ENCODE results near the gene EMD. TPM values are rescaled to one million over a fixed set of nuclear protein-coding genes. Genes with fewer than 3 reads are reported as not detected.

EMD gene
- total RNA-seq, 1 donor from 2014 or later: 16.1 TPM

- DNase-seq (ENCODE audit: low read depth): no peak
- FAIRE-seq: no peak
These were observed 34.0 kb downstream of the EMD start for GRCh38 chrX:154413142-154413541.

GRCh38 chrX:154417157-154417556 lies 38.1 kb downstream of the EMD start:
- DNase-seq (ENCODE audit: low read depth): no peak
- no peak for FAIRE-seq
- Histone ChIP-seq H3K36me3 (ENCODE audit: control insufficient read depth, insufficient read depth, low read length) (peaks cover 3% of the 10 kb centered on the region), H3K4me3 (ENCODE audit: low read depth, low read length) (no peak overlapping the region), H3K27me3 (ENCODE audit: control insufficient read depth, insufficient read depth, low read length) (no peaks in the 10 kb centered on the region)
- no peak for TF ChIP-seq CTCF (IDR thresholded peaks at IDR 0.05; ENCODE audit: insufficient read depth, low read length, severe bottlenecking)

More at GRCh38 chrX:154413142-154413541, 34.0 kb downstream of the EMD start:
- H3K36me3 ChIP-seq (ENCODE audit: control insufficient read depth, insufficient read depth, low read length): peaks cover 2% of the 10 kb centered on the region
- no peaks in the 10 kb centered on the region for H3K27me3 ChIP-seq (ENCODE audit: control insufficient read depth, insufficient read depth, low read length)
- no peak for TF ChIP-seq CTCF (IDR thresholded peaks at IDR 0.05; ENCODE audit: insufficient read depth, low read length, severe bottlenecking)
- H3K4me3 ChIP-seq (ENCODE audit: low read depth, low read length): no peak overlapping the region

GRCh38 chrX:154419189-154419588 lies 40.1 kb downstream of the EMD start:
- no peak for FAIRE-seq

GRCh38 chrX:154419688-154420401 lies 40.8 kb downstream of the EMD start:
- H3K27me3 ChIP-seq (ENCODE audit: control insufficient read depth, insufficient read depth, low read length): no peaks in the 10 kb centered on the region
- no peak for DNase-seq (ENCODE audit: low read depth)
- no peak for FAIRE-seq
- peaks cover 1% of the 10 kb centered on the region for H3K36me3 ChIP-seq (ENCODE audit: control insufficient read depth, insufficient read depth, low read length)
- no peak for TF ChIP-seq CTCF (IDR thresholded peaks at IDR 0.05; ENCODE audit: insufficient read depth, low read length, severe bottlenecking)
- H3K4me3 ChIP-seq (ENCODE audit: low read depth, low read length): no peak overlapping the region

More at GRCh38 chrX:154419189-154419588, 40.1 kb downstream of the EMD start:
- Histone ChIP-seq H3K36me3 (ENCODE audit: control insufficient read depth, insufficient read depth, low read length) (peaks cover 1% of the 10 kb centered on the region), H3K4me3 (ENCODE audit: low read depth, low read length) (no peak overlapping the region), H3K27me3 (ENCODE audit: control insufficient read depth, insufficient read depth, low read length) (no peaks in the 10 kb centered on the region)
- TF ChIP-seq CTCF (IDR thresholded peaks at IDR 0.05; ENCODE audit: insufficient read depth, low read length, severe bottlenecking): no peak
- no peak for DNase-seq (ENCODE audit: low read depth)

GRCh38 chrX:154420402-154420756 lies 41.3 kb downstream of the EMD start:
- Histone ChIP-seq H3K36me3 (ENCODE audit: control insufficient read depth, insufficient read depth, low read length) (peaks cover 1% of the 10 kb centered on the region), H3K27me3 (ENCODE audit: control insufficient read depth, insufficient read depth, low read length) (no peaks in the 10 kb centered on the region), H3K4me3 (ENCODE audit: low read depth, low read length) (no peak overlapping the region)
- FAIRE-seq (no peak), DNase-seq (ENCODE audit: low read depth) (no peak)
- TF ChIP-seq CTCF (IDR thresholded peaks at IDR 0.05; ENCODE audit: insufficient read depth, low read length, severe bottlenecking): no peak
